Forelimb muscle (tissue), 1 donor: Measurements from ENCODE around the gene C1QTNF9. TPM values are rescaled to one million over a fixed set of nuclear protein-coding genes. Genes with fewer than 3 reads are reported as not detected.
"Not testable (repeated sequence)": the region's sequence is repeated elsewhere in the genome, so short reads cannot be mapped to it uniquely, and the experiment has no call there.

Source experiments
- DNase-seq: peaks from one replicate; pipeline ENCODE4 v3.0.0-alpha.2; 2013; ENCODE audit warnings: low read depth
- polyA plus RNA-seq: library from polyadenylated mRNA; unstranded; fragments of 120-200 nt; gene quantifications from one replicate; pipeline ENCODE4 v1.2.1, GENCODE V29; 2013; ENCODE audit not compliant: insufficient read length

Gene C1QTNF9
- polyA plus RNA-seq, 1 donor, result 4.9 TPM

GRCh38 chr13:24362435-24362952, 53.1 kb downstream of the C1QTNF9 start:
- no peak for DNase-seq

GRCh38 chr13:24365191-24365590, 55.8 kb downstream of the C1QTNF9 start:
- no peak for DNase-seq

- not testable (repeated sequence) for DNase-seq
These were observed 56.9 kb downstream of the C1QTNF9 start for GRCh38 chr13:24366315-24366714.

- not testable (repeated sequence) for DNase-seq
These were observed 61.9 kb downstream of the C1QTNF9 start for GRCh38 chr13:24371273-24371672.

Other genes with a start within 250 kb of the C1QTNF9 start
- gene SPATA13, start 148.9 kb upstream of the C1QTNF9 start, polyA plus RNA-seq, result 3.4 TPM
- 24.2 TPM for gene PARP4, start 203.2 kb downstream of the C1QTNF9 start, polyA plus RNA-seq